ENCODE measurements around the gene PSMA2.
A peak's percentile ranks its signal among the peaks of the same experiment; 100 is the strongest.

The PSMA2 gene

GRCh38 chr7:42929449-42929848 lies 2.5 kb downstream of the PSMA2 start:
- Histone ChIP-seq H3K9me3 (ENCODE audit: severe bottlenecking) (no peaks in the 10 kb centered on the region), H3K27ac (ENCODE audit: poor library complexity, severe bottlenecking) (no peak overlapping the region), H3K4me1 (ENCODE audit: insufficient read depth, poor library complexity, severe bottlenecking) (peaks cover 41% of the 10 kb centered on the region), H3K27me3 (ENCODE audit: insufficient read depth, poor library complexity, severe bottlenecking) (no peaks in the 10 kb centered on the region), H3K4me3 (ENCODE audit: severe bottlenecking) (no peak overlapping the region), H3K36me3 (ENCODE audit: low read depth) (peaks cover 38% of the 10 kb centered on the region)
- DNase-seq (ENCODE audit: low spot score) (no peak), ATAC-seq (ENCODE audit: low read depth) (no peak)
- TF ChIP-seq, protein P1, sequence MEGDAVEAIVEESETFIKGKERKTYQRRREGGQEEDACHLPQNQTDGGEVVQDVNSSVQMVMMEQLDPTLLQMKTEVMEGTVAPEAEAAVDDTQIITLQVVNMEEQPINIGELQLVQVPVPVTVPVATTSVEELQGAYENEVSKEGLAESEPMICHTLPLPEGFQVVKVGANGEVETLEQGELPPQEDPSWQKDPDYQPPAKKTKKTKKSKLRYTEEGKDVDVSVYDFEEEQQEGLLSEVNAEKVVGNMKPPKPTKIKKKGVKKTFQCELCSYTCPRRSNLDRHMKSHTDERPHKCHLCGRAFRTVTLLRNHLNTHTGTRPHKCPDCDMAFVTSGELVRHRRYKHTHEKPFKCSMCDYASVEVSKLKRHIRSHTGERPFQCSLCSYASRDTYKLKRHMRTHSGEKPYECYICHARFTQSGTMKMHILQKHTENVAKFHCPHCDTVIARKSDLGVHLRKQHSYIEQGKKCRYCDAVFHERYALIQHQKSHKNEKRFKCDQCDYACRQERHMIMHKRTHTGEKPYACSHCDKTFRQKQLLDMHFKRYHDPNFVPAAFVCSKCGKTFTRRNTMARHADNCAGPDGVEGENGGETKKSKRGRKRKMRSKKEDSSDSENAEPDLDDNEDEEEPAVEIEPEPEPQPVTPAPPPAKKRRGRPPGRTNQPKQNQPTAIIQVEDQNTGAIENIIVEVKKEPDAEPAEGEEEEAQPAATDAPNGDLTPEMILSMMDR (IDR thresholded peaks at IDR 0.05; ENCODE audit: poor library complexity, severe bottlenecking), result no peak

- no peak for DNase-seq (ENCODE audit: low spot score)
- Histone ChIP-seq H3K36me3 (ENCODE audit: low read depth) (peaks cover 43% of the 10 kb centered on the region), H3K9me3 (ENCODE audit: severe bottlenecking) (no peaks in the 10 kb centered on the region), H3K27ac (ENCODE audit: poor library complexity, severe bottlenecking) (no peak overlapping the region), H3K27me3 (ENCODE audit: insufficient read depth, poor library complexity, severe bottlenecking) (no peaks in the 10 kb centered on the region), H3K4me1 (ENCODE audit: insufficient read depth, poor library complexity, severe bottlenecking) (peaks cover 39% of the 10 kb centered on the region), H3K4me3 (ENCODE audit: severe bottlenecking) (no peak overlapping the region)
- TF ChIP-seq, protein P1 (IDR thresholded peaks at IDR 0.05; ENCODE audit: poor library complexity, severe bottlenecking), result no peak
- ATAC-seq (ENCODE audit: low read depth), result no peak
These were observed 3.2 kb downstream of the PSMA2 start for GRCh38 chr7:42928754-42929153.

GRCh38 chr7:42926204-42926603 lies 5.8 kb downstream of the PSMA2 start:
- no peak for DNase-seq (ENCODE audit: low spot score)
- peaks cover 35% of the 10 kb centered on the region for H3K4me1 ChIP-seq (ENCODE audit: insufficient read depth, poor library complexity, severe bottlenecking)
- H3K27ac ChIP-seq (ENCODE audit: poor library complexity, severe bottlenecking), result peak overlapping the region; percentile 26
- no peaks in the 10 kb centered on the region for H3K27me3 ChIP-seq (ENCODE audit: insufficient read depth, poor library complexity, severe bottlenecking)
- TF ChIP-seq, protein P1 (IDR thresholded peaks at IDR 0.05; ENCODE audit: poor library complexity, severe bottlenecking), result no peak
- ATAC-seq (ENCODE audit: low read depth), result no peak
- no peaks in the 10 kb centered on the region for H3K9me3 ChIP-seq (ENCODE audit: severe bottlenecking)
- peaks cover 68% of the 10 kb centered on the region for H3K36me3 ChIP-seq (ENCODE audit: low read depth)
- H3K4me3 ChIP-seq (ENCODE audit: severe bottlenecking), result no peak overlapping the region

DNA sequence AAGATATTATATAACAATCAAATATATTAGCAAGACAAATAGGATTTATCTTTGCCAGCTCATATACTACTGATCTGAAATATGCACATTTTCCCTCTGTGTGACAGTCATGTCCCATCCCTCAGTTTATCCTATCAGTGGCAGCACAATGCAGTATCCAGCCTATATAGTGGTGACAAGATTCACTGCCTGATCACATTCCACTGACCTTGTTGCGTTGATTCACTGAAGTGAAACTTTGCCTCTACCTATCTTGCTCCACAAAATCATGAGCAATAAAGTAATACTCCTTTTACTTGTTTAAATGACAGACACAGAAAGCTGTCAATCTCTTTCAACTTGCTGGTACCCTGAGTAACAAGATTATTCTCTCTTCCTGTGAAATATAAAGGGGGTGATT lies 6.3 kb downstream of the PSMA2 start:
- Histone ChIP-seq H3K27ac (ENCODE audit: poor library complexity, severe bottlenecking) (peak overlapping the region; percentile 26), H3K4me1 (ENCODE audit: insufficient read depth, poor library complexity, severe bottlenecking) (peaks cover 35% of the 10 kb centered on the region)

GRCh38 chr7:42924223-42924838 lies 7.6 kb downstream of the PSMA2 start:
- no peak overlapping the region for H3K4me3 ChIP-seq (ENCODE audit: severe bottlenecking)
- DNase-seq (ENCODE audit: low spot score) (no peak), ATAC-seq (ENCODE audit: low read depth) (no peak)
- TF ChIP-seq, protein P1 (IDR thresholded peaks at IDR 0.05; ENCODE audit: poor library complexity, severe bottlenecking), result no peak
- peak overlapping the region; percentile 26 for H3K27ac ChIP-seq (ENCODE audit: poor library complexity, severe bottlenecking)
- H3K36me3 ChIP-seq (ENCODE audit: low read depth), result peaks cover 87% of the 10 kb centered on the region
- H3K4me1 ChIP-seq (ENCODE audit: insufficient read depth, poor library complexity, severe bottlenecking), result peaks cover 35% of the 10 kb centered on the region
- H3K9me3 ChIP-seq (ENCODE audit: severe bottlenecking), result no peaks in the 10 kb centered on the region
- H3K27me3 ChIP-seq (ENCODE audit: insufficient read depth, poor library complexity, severe bottlenecking), result no peaks in the 10 kb centered on the region

More for the DNA sequence above, 6.3 kb downstream of the PSMA2 start:
- H3K36me3 ChIP-seq (ENCODE audit: low read depth), result peaks cover 74% of the 10 kb centered on the region
- ATAC-seq (ENCODE audit: low read depth), result no peak
- no peaks in the 10 kb centered on the region for H3K27me3 ChIP-seq (ENCODE audit: insufficient read depth, poor library complexity, severe bottlenecking)
- H3K4me3 ChIP-seq (ENCODE audit: severe bottlenecking), result no peak overlapping the region
- TF ChIP-seq, protein P1 (IDR thresholded peaks at IDR 0.05; ENCODE audit: poor library complexity, severe bottlenecking), result no peak
- H3K9me3 ChIP-seq (ENCODE audit: severe bottlenecking), result no peaks in the 10 kb centered on the region
- no peak for DNase-seq (ENCODE audit: low spot score)
